ENCODE measurements around the gene RCAN2. TPM values are rescaled to one million over a fixed set of nuclear protein-coding genes. Genes with fewer than 3 reads are reported as not detected.
A peak's percentile ranks its signal among the peaks of the same experiment; 100 is the strongest.

RCAN2 gene
- total RNA-seq, 2 donors from 2014 or later = 4.0 to 9.8 TPM

GRCh38 chr6:46323966-46324622, 167.2 kb downstream of the RCAN2 start:
- DNase-seq = no peak
- ATAC-seq = peak; percentile 81

GRCh38 chr6:46323312-46323965, 167.8 kb downstream of the RCAN2 start:
- DNase-seq (no peak), ATAC-seq (no peak)
- intact Hi-C loops (cut with DNase I, micrococcal nuclease) = no loop called here

More at GRCh38 chr6:46323966-46324622, 167.2 kb downstream of the RCAN2 start:
- intact Hi-C loops (cut with DNase I, micrococcal nuclease) = no loop called here

GRCh38 chr6:46320505-46320904, 170.7 kb downstream of the RCAN2 start:
- intact Hi-C loops (cut with DNase I, micrococcal nuclease) = no loop called here
- DNase-seq (no peak), ATAC-seq (no peak)

GRCh38 chr6:46315589-46315988, 175.7 kb downstream of the RCAN2 start:
- no peak for ATAC-seq
- intact Hi-C loops (cut with DNase I, micrococcal nuclease) = no loop called here
- no peak for DNase-seq

DNA sequence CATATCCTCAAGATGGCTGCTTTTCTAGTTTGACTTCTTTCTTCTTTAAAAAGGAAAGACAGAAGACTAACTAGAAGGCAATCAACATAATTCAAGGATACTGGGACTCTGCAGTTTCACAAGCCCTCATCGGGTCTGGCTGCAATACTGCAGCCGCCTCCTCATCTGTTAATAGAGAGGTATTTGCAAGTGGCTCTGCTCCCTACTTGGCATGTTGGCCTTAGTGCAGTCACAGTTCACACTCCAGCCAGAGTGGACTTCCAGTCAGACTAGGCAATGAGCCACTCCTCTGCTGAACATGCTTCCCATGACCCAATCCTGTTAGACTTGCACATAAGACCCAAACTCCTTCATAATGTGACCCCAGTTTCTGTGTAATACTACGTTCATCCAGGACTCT, 178.6 kb downstream of the RCAN2 start:
- no peak for ATAC-seq
- intact Hi-C loops (cut with DNase I, micrococcal nuclease) = no loop called here
- DNase-seq = no peak

DNA sequence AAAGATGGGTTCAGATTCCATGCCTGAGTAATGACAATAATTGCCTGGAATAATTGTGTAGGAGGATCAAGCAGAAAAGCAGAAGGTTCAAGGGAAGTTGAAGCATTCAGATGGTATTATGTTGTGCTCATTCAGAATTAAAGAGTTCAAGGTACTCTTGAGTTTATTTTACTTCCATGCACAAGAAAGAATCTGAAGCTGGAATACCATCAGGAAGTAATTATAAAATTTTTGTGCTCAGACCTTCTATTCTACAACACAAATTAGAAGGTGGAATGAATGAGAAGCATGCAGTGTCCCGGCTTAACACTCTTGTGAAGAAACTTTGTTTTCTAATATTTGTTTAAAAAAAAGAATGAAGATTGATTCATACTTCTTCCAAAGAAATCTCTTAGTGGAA, 181.1 kb downstream of the RCAN2 start:
- ATAC-seq (no peak), DNase-seq (no peak)
- intact Hi-C loops (cut with DNase I, micrococcal nuclease) = no loop called here

GRCh38 chr6:46306431-46306830, 184.8 kb downstream of the RCAN2 start:
- ATAC-seq = no peak
- no peak for DNase-seq
- intact Hi-C loops (cut with DNase I, micrococcal nuclease) = no loop called here

- no peak for ATAC-seq
- DNase-seq = no peak
- intact Hi-C loops (cut with DNase I, micrococcal nuclease) = no loop called here
Measured at GRCh38 chr6:46305833-46306232, 185.4 kb downstream of the RCAN2 start.

- intact Hi-C loops (cut with DNase I, micrococcal nuclease) = no loop called here
- DNase-seq (no peak), ATAC-seq (no peak)
Measured at GRCh38 chr6:46305236-46305635, 186.0 kb downstream of the RCAN2 start.

DNA sequence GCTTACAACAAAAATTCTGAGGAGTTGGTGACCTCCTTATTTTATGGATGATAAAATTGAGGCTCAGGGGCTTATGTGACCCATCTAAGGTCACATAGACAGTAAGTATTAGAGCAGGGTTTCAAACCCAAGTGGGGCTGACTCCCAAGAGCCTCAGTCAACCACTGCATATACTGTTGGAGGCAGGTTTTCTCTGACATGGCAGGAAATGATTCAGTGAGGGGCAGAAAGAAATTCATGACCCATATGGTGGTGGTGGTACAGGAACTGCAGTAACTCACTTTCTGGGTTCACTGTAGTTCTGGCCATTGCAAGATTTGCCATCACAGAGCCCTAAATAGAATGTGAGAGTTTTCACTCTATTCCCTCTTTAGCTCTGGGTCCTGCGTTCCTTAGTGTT, 188.4 kb downstream of the RCAN2 start:
- ATAC-seq (no peak), DNase-seq (no peak)
- intact Hi-C loops (cut with DNase I, micrococcal nuclease) = no loop called here

DNA sequence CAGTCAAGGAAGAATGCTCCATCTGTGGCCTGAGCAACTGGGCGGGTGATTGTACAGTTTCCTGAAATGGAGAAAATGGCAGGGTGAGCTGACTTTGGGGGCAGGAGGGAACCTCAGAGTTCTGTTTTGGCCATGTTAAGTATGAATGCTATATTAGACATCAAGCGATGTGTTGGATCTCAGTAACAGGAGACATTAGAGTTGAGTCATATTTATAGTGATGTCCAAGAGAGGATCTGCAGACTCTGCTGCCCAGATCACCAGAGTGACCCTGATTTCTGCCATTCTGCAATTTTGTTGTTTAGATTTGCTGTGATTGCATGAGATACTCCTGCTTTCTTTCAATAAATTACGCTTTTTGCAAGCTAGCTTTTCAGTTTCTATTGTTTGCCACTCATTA, 189.1 kb downstream of the RCAN2 start:
- intact Hi-C loops (cut with DNase I, micrococcal nuclease) = no loop called here
- DNase-seq (no peak), ATAC-seq (no peak)

DNA sequence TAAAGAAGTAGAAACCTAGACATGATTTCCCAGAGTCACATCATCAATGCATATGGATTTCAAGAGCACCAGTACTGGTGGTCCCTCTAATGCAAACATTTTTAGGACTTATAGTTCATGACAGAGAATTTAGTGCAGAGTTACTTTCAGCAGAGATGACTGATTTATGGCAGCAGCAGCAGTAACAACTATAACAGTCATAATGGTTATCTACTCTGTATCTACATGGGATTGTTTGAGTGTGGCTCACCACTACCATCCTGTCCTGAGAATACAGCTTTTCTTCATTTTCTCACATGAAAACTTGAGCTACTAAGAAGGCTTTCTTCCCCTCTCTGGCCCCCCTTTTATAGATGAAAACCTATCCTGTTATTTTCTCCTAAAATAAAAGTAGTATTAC, 192.0 kb downstream of the RCAN2 start:
- ATAC-seq (no peak), DNase-seq (no peak)
- intact Hi-C loops (cut with DNase I, micrococcal nuclease) = no loop called here

DNA sequence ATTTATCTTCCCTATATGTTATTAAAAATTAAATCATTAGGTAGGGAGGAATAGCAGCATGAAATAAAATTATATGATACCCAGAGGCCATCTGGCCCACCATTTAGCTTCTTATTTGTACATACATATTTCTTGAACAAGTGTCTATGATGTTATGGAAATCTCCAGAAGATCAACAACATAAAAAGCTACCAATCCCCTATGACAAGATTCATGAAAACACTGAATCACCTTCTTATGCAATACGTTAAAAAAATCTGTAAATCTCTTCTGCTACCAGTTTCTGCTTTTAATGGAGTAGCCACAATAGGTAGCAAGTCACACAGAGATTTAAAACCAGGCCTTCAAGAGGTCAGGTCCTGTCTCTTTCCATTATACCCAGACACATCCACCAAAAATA, 194.7 kb downstream of the RCAN2 start:
- DNase-seq (no peak), ATAC-seq (no peak)
- intact Hi-C loops (cut with DNase I, micrococcal nuclease) = no loop called here

- no peak for DNase-seq
- ATAC-seq = no peak
- intact Hi-C loops (cut with DNase I, micrococcal nuclease) = no loop called here
Measured at GRCh38 chr6:46293641-46294316, 197.5 kb downstream of the RCAN2 start.

DNA sequence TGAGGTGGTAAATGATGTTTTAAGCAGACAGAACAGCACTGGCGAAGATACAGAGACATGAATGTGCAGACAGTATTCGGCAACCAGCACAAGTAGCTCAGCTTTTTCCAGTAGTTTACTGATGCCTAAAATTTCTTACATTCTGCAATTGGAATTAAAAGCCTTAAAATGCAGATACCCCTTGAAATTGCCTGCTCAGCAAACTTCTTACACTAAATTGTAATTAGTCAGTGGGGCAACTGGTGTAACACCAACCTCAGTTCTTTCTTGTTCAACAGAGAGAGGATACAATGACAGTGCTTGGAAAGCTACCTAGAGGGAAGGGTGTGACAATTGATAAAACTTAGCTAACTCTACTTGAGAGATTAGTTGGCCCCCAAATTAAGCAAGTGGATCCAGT, 199.4 kb downstream of the RCAN2 start:
- ATAC-seq (no peak), DNase-seq (no peak)

DNA sequence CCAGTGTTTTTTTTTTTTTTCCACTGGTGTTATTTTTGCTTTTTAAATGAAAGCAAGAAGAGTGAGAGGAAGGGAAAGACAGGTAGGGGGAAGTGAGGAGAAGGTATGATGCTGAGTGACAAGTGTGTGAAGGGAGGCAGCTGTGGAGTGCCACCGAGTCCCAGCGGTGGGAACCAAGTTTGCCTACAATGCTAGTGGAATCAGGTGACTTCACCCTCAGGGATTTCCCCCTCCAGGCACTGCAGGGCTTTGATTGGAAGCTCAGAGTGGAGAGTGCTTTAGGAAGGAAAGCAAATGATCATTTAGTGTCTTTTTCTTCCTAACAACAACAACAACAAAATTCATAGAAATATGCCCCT, 200.0 kb downstream of the RCAN2 start:
- ATAC-seq (no peak), DNase-seq (no peak)
- intact Hi-C loops (cut with DNase I, micrococcal nuclease) = no loop called here

More for the DNA sequence above, 199.4 kb downstream of the RCAN2 start:
- intact Hi-C loops (cut with DNase I, micrococcal nuclease) = no loop called here

DNA sequence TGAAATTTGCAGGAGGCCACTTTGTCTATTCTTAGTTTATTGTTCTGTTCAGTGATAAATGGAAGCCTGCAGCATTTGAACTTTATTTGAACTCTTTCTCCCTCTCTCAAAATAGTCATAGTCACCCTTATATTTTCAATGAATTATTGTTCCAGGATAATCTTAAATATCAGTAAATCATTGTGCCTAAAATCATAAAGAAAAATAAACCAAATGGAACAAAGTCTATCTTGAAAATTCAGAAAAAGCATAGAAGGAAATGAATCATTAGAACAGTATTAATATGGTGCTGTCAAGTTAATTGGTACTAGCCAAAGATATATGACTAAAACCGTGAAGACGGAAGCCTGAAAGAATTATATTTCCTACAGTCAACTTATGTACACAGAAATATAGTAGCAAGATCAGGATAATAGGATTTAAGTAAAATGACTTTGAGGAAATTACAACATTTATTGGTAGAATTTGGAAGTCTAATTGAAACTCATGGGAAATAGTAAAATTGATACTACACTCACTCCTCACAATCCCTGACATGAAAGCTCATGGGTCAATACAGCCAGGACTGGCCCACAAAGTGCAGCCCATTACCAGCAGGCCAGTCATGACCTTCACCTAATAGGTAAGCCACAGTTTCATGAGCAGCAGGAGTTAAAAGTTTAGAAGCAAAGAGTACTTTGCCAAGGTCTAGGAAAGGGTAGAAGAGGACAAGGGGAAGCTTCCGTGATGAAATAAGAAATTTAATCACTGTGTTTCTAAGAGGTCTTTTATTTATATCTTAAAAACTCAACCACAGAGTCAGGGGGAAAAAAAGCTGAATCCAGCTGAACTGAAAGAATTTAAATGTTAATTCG, 200.6 kb downstream of the RCAN2 start:
- intact Hi-C loops (cut with DNase I, micrococcal nuclease) = no loop called here
- DNase-seq (no peak), ATAC-seq (no peak)

DNA sequence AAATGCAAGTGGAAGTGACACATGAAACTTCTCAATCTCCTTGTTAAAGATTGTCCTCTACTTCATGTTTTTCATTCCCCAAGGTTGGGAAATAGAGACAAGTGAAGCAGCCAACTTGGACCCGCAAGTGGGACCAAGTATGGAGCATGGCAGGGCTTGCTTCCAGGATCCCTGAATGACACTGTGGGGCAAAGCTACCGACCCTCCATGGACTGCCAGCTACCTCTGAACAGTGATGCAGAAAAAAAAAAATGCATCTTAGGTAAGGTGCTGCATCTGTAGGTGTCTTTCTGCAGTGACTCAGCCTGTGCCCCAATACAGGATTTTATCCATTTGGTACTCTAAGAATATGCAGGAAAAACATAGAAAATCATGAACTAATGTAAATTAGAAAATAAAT, 201.4 kb downstream of the RCAN2 start:
- ATAC-seq = no peak
- intact Hi-C loops (cut with DNase I, micrococcal nuclease) = no loop called here

DNA sequence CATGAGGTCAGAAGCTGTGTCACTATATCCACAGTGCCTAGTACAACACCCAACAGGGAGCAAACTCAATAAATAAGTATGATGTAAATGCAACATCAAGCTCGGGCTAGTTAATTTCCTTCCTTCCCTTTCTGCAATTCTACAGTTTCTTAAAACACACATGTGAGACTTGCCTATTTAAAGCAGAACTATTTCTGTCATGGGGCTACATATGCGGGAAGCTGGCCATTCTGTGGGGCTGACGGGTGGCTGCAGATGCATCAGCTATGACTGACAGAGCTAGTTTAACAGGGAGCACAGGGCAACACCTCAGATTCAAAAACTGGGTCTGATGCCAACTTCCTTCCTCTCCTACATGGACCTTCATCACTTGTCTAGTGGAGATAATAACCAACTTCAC, 202.4 kb downstream of the RCAN2 start:
- DNase-seq (no peak), ATAC-seq (no peak)
- intact Hi-C loops (cut with DNase I, micrococcal nuclease) = no loop called here

More for the DNA sequence above, 201.4 kb downstream of the RCAN2 start:
- no peak for DNase-seq

DNA sequence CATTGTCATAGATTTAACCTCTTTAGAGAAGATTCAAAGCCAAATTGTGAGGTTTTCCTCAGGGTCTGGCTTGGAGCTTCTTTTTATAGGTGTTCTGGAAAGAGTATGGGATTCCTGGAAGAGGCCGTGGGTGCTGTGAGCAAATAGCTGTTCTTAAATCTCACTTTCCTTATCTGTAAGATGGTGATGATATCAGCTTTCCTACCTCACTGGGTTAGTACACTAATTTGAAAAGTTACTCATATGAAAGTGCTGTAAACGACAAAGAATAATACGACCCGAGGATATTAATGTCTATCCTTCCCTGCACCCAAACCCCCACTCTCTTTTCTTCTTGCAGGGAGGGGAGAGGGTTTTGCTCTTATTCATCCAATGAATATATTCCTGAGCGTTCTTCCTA, 203.6 kb downstream of the RCAN2 start:
- DNase-seq (no peak), ATAC-seq (no peak)
- intact Hi-C loops (cut with DNase I, micrococcal nuclease) = no loop called here

All from left colon (tissue), 2 donors.